Measurements from ENCODE around the gene EMILIN3. TPM values are rescaled to one million over a fixed set of nuclear protein-coding genes. Genes with fewer than 3 reads are reported as not detected.

Gene EMILIN3
- total RNA-seq, 4 donors from 2014 or later, result 0.13 to 0.76 (median 0.44) TPM; not detected in 1

GRCh38 chr20:41375846-41376245 lies 9.2 kb upstream of the EMILIN3 start:
- Histone ChIP-seq H3K27ac (no peak overlapping the region), H3K9me3 (peaks cover 0 to 5% (median 0%) of the 10 kb centered on the region in 3 donors), H3K36me3 (no peaks in the 10 kb centered on the region), H3K4me1 (no peaks in the 10 kb centered on the region), H3K4me3 (no peak overlapping the region), H3K27me3 (peaks cover 0 to 34% (median 0%) of the 10 kb centered on the region in 4 donors)
- no peak for DNase-seq
- TF ChIP-seq, protein P1, sequence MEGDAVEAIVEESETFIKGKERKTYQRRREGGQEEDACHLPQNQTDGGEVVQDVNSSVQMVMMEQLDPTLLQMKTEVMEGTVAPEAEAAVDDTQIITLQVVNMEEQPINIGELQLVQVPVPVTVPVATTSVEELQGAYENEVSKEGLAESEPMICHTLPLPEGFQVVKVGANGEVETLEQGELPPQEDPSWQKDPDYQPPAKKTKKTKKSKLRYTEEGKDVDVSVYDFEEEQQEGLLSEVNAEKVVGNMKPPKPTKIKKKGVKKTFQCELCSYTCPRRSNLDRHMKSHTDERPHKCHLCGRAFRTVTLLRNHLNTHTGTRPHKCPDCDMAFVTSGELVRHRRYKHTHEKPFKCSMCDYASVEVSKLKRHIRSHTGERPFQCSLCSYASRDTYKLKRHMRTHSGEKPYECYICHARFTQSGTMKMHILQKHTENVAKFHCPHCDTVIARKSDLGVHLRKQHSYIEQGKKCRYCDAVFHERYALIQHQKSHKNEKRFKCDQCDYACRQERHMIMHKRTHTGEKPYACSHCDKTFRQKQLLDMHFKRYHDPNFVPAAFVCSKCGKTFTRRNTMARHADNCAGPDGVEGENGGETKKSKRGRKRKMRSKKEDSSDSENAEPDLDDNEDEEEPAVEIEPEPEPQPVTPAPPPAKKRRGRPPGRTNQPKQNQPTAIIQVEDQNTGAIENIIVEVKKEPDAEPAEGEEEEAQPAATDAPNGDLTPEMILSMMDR (IDR thresholded peaks at IDR 0.05), result no peak
- TF ChIP-seq POLR2A (IDR thresholded peaks at IDR 0.05), result no peak
- intact Hi-C loops (cut with DNase I), result no loop called here
- WGBS, 2 donors, result 79 to 81% methylated on average over 7 to 9 of the region's 9 CpGs

DNA sequence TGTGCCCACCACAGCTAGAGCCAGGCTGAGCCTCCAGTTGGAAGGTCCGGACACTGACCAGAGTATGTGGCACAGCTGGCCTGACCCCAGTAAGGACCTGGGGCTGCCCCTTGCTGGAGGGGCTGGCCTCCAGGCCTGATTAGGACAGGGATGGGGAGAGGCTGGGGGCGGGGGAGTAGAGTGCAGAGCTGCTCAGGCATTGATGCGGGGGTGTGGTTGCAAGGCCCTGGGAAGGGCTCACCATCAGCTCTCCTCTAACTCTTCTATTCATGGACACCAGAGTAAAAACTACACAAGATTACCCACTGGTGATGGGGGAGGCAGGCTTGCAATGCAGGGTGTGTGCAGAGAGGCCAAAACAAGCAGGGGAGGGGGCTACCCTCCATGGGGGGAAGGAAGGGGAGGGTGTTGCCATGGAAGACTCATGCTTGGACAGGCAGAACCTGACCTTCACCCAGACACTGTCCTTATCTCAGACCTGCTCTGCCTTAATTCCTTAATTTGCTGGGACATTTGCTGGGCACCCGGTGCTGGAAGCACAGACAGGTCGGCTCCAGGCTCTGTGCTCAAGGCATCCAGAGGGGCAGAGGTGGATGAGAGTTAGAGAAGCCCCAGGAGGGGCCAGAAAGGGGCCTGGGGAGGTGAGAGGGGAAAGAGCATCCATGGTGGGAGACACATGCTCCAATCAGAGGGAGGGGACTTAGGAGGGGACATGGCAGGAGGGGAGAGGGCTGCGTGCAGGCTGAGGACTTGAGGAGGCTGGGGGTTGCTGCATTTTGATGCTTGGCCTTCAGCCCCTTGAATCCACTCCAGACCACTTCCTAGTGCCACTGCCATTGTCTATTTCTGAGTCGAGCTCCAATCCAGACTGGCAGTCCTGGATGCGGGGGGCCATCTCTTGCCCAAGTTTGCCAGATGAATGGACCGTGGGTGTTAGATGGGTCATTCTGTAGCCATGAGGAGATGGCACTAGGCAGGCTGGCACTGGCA lies 7.6 kb upstream of the EMILIN3 start:
- Histone ChIP-seq H3K27ac (no peak overlapping the region), H3K36me3 (no peaks in the 10 kb centered on the region), H3K27me3 (peaks cover 0 to 41% (median 0%) of the 10 kb centered on the region in 4 donors), H3K4me1 (no peaks in the 10 kb centered on the region), H3K4me3 (no peak overlapping the region), H3K9me3 (peaks cover 0 to 6% (median 0%) of the 10 kb centered on the region in 3 donors)
- intact Hi-C loops (cut with DNase I), result no loop called here
- no peak for DNase-seq
- 83 to 93% methylated on average over 3 to 5 of the region's 9 CpGs for WGBS, 2 donors
- TF ChIP-seq, protein P1 (IDR thresholded peaks at IDR 0.05), result no peak
- no peak for TF ChIP-seq POLR2A (IDR thresholded peaks at IDR 0.05)

DNA sequence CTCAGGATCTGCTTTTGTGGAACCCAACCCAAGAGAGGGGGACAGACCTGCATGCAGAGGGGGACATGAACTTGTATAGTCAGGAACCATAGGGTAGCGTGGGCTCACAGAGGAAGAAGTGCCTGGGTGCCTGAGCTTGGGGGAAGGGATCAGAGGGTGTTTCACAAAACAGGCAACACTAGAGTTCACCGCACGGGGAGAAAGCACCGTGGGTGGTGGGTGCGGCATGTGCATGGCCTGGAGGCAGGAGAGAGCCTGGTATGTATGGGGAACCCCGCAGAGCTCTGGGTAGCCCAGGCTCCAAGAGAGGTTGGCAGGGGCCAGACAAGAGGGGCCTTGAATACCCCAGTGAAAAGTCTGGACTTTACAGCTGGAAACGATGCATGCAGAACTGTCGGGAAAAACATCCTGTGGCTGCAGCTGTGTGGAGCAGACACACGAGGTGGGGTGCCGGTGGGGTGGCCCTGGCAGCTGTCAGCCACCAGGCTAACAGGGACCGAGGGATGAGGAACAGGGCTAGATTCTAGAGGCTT lies 6.7 kb upstream of the EMILIN3 start:
- H3K4me3 ChIP-seq, result no peak overlapping the region
- H3K9me3 ChIP-seq, result peaks cover 0 to 6% (median 0%) of the 10 kb centered on the region in 3 donors
- peaks cover 0 to 41% (median 0%) of the 10 kb centered on the region in 4 donors for H3K27me3 ChIP-seq
- 47 to 69% methylated on average over 4 to 11 of the region's 11 CpGs for WGBS, 2 donors
- H3K4me1 ChIP-seq, result no peaks in the 10 kb centered on the region
- DNase-seq, result no peak
- intact Hi-C loops (cut with DNase I), result no loop called here
- H3K27ac ChIP-seq, result no peak overlapping the region
- no peak for TF ChIP-seq POLR2A (IDR thresholded peaks at IDR 0.05)
- TF ChIP-seq, protein P1 (IDR thresholded peaks at IDR 0.05), result no peak
- no peaks in the 10 kb centered on the region for H3K36me3 ChIP-seq

DNA sequence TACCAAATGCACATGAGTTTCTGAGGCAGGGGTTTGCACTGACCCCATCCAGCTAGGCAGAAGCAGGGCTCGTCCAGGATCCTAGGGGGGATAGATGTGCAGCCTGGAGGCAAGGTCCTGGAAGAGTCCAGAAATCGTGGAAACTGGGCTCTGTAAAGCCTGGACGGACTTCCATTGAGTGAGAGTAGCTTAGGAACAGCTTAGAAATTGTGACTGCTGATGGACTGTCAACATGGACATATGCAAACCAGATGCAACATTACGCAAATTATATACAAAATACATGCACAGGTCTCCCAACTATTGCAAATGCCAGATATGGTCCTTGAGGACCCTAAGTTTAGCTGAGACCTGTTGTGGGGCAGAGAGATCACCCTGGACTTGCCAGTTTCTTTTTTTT lies 4.8 kb upstream of the EMILIN3 start:
- no peak for TF ChIP-seq POLR2A (IDR thresholded peaks at IDR 0.05)
- TF ChIP-seq, protein P1 (IDR thresholded peaks at IDR 0.05), result no peak

GRCh38 chr20:41370176-41370575 lies 3.6 kb upstream of the EMILIN3 start:
- no peak for TF ChIP-seq POLR2A (IDR thresholded peaks at IDR 0.05)
- TF ChIP-seq, protein P1 (IDR thresholded peaks at IDR 0.05), result no peak
- WGBS, 2 donors, result 77 to 85% methylated on average over 3 of the region's 5 CpGs
- no peak for DNase-seq

More for the DNA sequence above, 4.8 kb upstream of the EMILIN3 start:
- intact Hi-C loops (cut with DNase I), result no loop called here
- Histone ChIP-seq H3K27me3 (peaks cover 0 to 50% (median 5%) of the 10 kb centered on the region in 4 donors), H3K4me3 (no peak overlapping the region), H3K9me3 (peaks cover 0 to 6% (median 0%) of the 10 kb centered on the region in 3 donors), H3K27ac (no peak overlapping the region), H3K36me3 (no peaks in the 10 kb centered on the region), H3K4me1 (peaks cover 0 to 7% (median 4%) of the 10 kb centered on the region in 3 donors)
- no peak for DNase-seq
- 63 to 75% methylated on average over 3 to 4 of the region's 4 CpGs for WGBS, 2 donors

More at GRCh38 chr20:41370176-41370575, 3.6 kb upstream of the EMILIN3 start:
- no peak overlapping the region for H3K4me3 ChIP-seq
- H3K36me3 ChIP-seq, result no peaks in the 10 kb centered on the region
- H3K27ac ChIP-seq, result no peak overlapping the region
- H3K4me1 ChIP-seq, result peaks cover 4 to 17% (median 5%) of the 10 kb centered on the region in 3 donors
- intact Hi-C loops (cut with DNase I), result no loop called here
- peaks cover 0 to 6% (median 0%) of the 10 kb centered on the region in 3 donors for H3K9me3 ChIP-seq
- peaks cover 0 to 59% (median 5%) of the 10 kb centered on the region in 4 donors for H3K27me3 ChIP-seq

Measured in esophagus squamous epithelium (tissue), 5 donors.